CD4-positive, alpha-beta T cell (primary cell): Measurements from ENCODE around the gene PTPN7. TPM values are rescaled to one million over a fixed set of nuclear protein-coding genes. Genes with fewer than 3 reads are reported as not detected.

Experiments
- ATAC-seq: fragments of 200-7000 bp; cut with Tn5 transposase; one replicate; pipeline ENCODE4 v1.10.0; 2022; ENCODE audit warnings: mild to moderate bottlenecking; ENCODE audit not compliant: poor library complexity
- CTCF ChIA-PET: fragments of 350-600 bp; sonication (Branson Sonifier 250); formaldehyde crosslinking; loops from one replicate; lab custom pipeline; 2021; ENCODE audit warnings: antibody characterized with exemption, inconsistent platforms; lab: Charles Lee
- POLR2A ChIA-PET: fragments of 350-600 bp; sonication (Branson Sonifier 250); formaldehyde crosslinking; loops from one replicate; lab custom pipeline; 2021; ENCODE audit warnings: antibody characterized with exemption, inconsistent platforms; lab: Charles Lee
- DNase-seq, 14 experiments: peaks; one replicate each; pipeline ENCODE4 v3.0.0-alpha.2; 2013 to 2020; ENCODE audit warnings: mixed read lengths in 2 of 14
- H3K27ac ChIP-seq, 2 donors: one replicate each; pipeline versions ENCODE4 v1.5.1 to v1.7.0; 2013; ENCODE audit warnings: low read length in 2 of 2, low read depth in 1 of 2, mild to moderate bottlenecking in 1 of 2
- H3K27me3 ChIP-seq, 2 experiments: 1 replicate in 1 of 2; 2 replicates in 1 of 2; pipeline versions ENCODE4 v1.6.1 to v1.7.0; 2013; ENCODE audit warnings: low read length in 2 of 2, control low read depth in 1 of 2, mild to moderate bottlenecking in 1 of 2, moderate library complexity in 1 of 2; ENCODE audit not compliant: insufficient read depth in 2 of 2, control insufficient read depth in 1 of 2
- H3K36me3 ChIP-seq: one replicate; pipeline ENCODE4 v1.6.1; 2013; ENCODE audit warnings: low read length, control low read depth; ENCODE audit not compliant: insufficient read depth
- H3K4me1 ChIP-seq: one replicate; pipeline ENCODE4 v1.6.1; 2013; ENCODE audit warnings: low read length, control low read depth; ENCODE audit not compliant: insufficient read depth
- H3K4me3 ChIP-seq: one replicate; pipeline ENCODE4 v1.5.1; 2013; ENCODE audit warnings: mild to moderate bottlenecking, low read length, moderate library complexity
- H3K9me3 ChIP-seq, 2 experiments: 1 replicate in 1 of 2; 2 replicates in 1 of 2; pipeline versions ENCODE4 v1.6.1 to v1.7.0; 2013; ENCODE audit warnings: low read length in 2 of 2, mild to moderate bottlenecking in 2 of 2, control low read depth in 1 of 2, moderate library complexity in 1 of 2; ENCODE audit not compliant: control insufficient read depth in 1 of 2, insufficient read depth in 1 of 2
- H3K27ac Mint-ChIP-seq: one replicate; pipeline ENCODE4 v1.8.0; 2020; ENCODE audit warnings: mixed read lengths
- H3K27me3 Mint-ChIP-seq: one replicate; pipeline ENCODE4 v1.8.0; 2021; ENCODE audit warnings: mixed read lengths
- H3K36me3 Mint-ChIP-seq: one replicate; pipeline ENCODE4 v1.8.0; 2021; ENCODE audit warnings: low read depth, mixed read lengths
- H3K4me1 Mint-ChIP-seq: one replicate; pipeline ENCODE4 v1.8.0; 2021; ENCODE audit warnings: low read depth, mixed read lengths
- H3K4me3 Mint-ChIP-seq: one replicate; pipeline ENCODE4 v1.8.0; 2020; ENCODE audit warnings: mild to moderate bottlenecking, mixed read lengths
- H3K9me3 Mint-ChIP-seq: one replicate; pipeline ENCODE4 v1.8.0; 2020; ENCODE audit warnings: mixed read lengths
- CTCF ChIP-seq: fragments of 200-600 bp; IDR thresholded peaks from one replicate; pipeline ENCODE4 v1.8.0; 2022; ENCODE audit warnings: antibody characterized with exemption, mild to moderate bottlenecking
- intact Hi-C, 2 experiments: fragments of 100-400 bp; cut with DNase I in 1 of 2; cut with micrococcal nuclease in 1 of 2; formaldehyde crosslinking; loops; one replicate each; pipeline versions ENCODE4 v1.15.1 to v1.9.0; 2023 to 2025; cut with DNase I, micrococcal nuclease
- total RNA-seq, 174 experiments: library from RNA in 2 of 174; stranded (reverse) in 2 of 174; gene quantifications; one replicate each; pipeline ENCODE4 v1.2.3 and lab custom pipeline; 2021 to 2026

Gene PTPN7
- total RNA-seq, 2 experiments from 2014 or later = 144 to 145 TPM

GRCh38 chr1:202202500-202203168, 42.2 kb upstream of the PTPN7 start:
- DNase-seq = no peak
- Mint-ChIP-seq H3K9me3 (no peaks in the 10 kb centered on the region), H3K4me3 (no peak overlapping the region), H3K4me1 (peaks cover 32% of the 10 kb centered on the region), H3K36me3 (no peaks in the 10 kb centered on the region), H3K27me3 (no peaks in the 10 kb centered on the region), H3K27ac (no peak overlapping the region)
- no peak for TF ChIP-seq CTCF
- no peak for ATAC-seq
- H3K27ac ChIP-seq = no peak overlapping the region
- ChIA-PET CTCF (interaction anchor here (1.1 kb wide), 1 partner anchor 9 kb away, joined by 4 read pairs; the partner anchor contains the start of gene LGR6), POLR2A (no interaction called here)
- H3K27me3 ChIP-seq = no peaks in the 10 kb centered on the region
- intact Hi-C loops = no loop called here
- no peaks in the 10 kb centered on the region for H3K9me3 ChIP-seq
- H3K36me3 ChIP-seq = no peaks in the 10 kb centered on the region
- H3K4me3 ChIP-seq = no peak overlapping the region
- H3K4me1 ChIP-seq = peaks cover 41% of the 10 kb centered on the region

GRCh38 chr1:202201971-202202370, 41.6 kb upstream of the PTPN7 start:
- ChIA-PET POLR2A (no interaction called here), CTCF (interaction anchor here (1.1 kb wide), 1 partner anchor 8 kb away, joined by 4 read pairs; the partner anchor contains the start of gene LGR6)
- H3K27ac ChIP-seq = no peak overlapping the region
- peaks cover 3% of the 10 kb centered on the region for H3K27me3 Mint-ChIP-seq
- peaks cover 41% of the 10 kb centered on the region for H3K4me1 ChIP-seq
- intact Hi-C loops = no loop called here
- no peak for TF ChIP-seq CTCF
- peaks cover 33% of the 10 kb centered on the region for H3K4me1 Mint-ChIP-seq
- DNase-seq = no peak
- H3K36me3 Mint-ChIP-seq = no peaks in the 10 kb centered on the region
- H3K4me3 Mint-ChIP-seq = no peak overlapping the region
- no peak overlapping the region for H3K27ac Mint-ChIP-seq
- ATAC-seq = no peak
- H3K27me3 ChIP-seq = no peaks in the 10 kb centered on the region
- H3K36me3 ChIP-seq = no peaks in the 10 kb centered on the region
- no peak overlapping the region for H3K4me3 ChIP-seq
- no peaks in the 10 kb centered on the region for H3K9me3 Mint-ChIP-seq
- no peaks in the 10 kb centered on the region for H3K9me3 ChIP-seq

GRCh38 chr1:202201266-202201665, 40.9 kb upstream of the PTPN7 start:
- intact Hi-C loops = no loop called here
- CTCF ChIA-PET = no interaction called here
- Mint-ChIP-seq H3K27me3 (peaks cover 4% of the 10 kb centered on the region), H3K4me3 (no peak overlapping the region), H3K4me1 (peaks cover 33% of the 10 kb centered on the region), H3K36me3 (no peaks in the 10 kb centered on the region), H3K27ac (no peak overlapping the region), H3K9me3 (no peaks in the 10 kb centered on the region)
- H3K4me1 ChIP-seq = peaks cover 41% of the 10 kb centered on the region
- peak in 2 of 14 experiments; percentile 35 to 66 for DNase-seq
- no peaks in the 10 kb centered on the region for H3K36me3 ChIP-seq
- no peak for TF ChIP-seq CTCF
- POLR2A ChIA-PET = no interaction called here
- no peaks in the 10 kb centered on the region for H3K27me3 ChIP-seq
- ATAC-seq = peak; percentile 33
- H3K4me3 ChIP-seq = no peak overlapping the region
- no peaks in the 10 kb centered on the region for H3K9me3 ChIP-seq
- no peak overlapping the region for H3K27ac ChIP-seq
